Liver (tissue), 9 donors: ENCODE measurements around the gene EPSTI1. TPM values are rescaled to one million over a fixed set of nuclear protein-coding genes. Genes with fewer than 3 reads are reported as not detected.

Experiments used
- DNase-seq: peaks from one replicate; pipeline ENCODE4 v3.0.0-alpha.2; 2017; ENCODE audit warnings: low spot score
- H3K27ac ChIP-seq, 2 donors: one replicate each; pipeline ENCODE4 v1.7.0; 2013; ENCODE audit warnings: inconsistent platforms in 2 of 2, low read length in 2 of 2, control low read depth in 1 of 2, low read depth in 1 of 2, mild to moderate bottlenecking in 1 of 2
- H3K27me3 ChIP-seq, 4 donors: one replicate each; pipeline versions ENCODE4 v1.6.1 to v1.7.0; 2013; ENCODE audit warnings: low read length in 3 of 4, inconsistent platforms in 1 of 4, mild to moderate bottlenecking in 1 of 4, moderate library complexity in 1 of 4; ENCODE audit not compliant: control insufficient read depth in 4 of 4, insufficient read depth in 4 of 4
- H3K36me3 ChIP-seq, 4 donors: one replicate each; pipeline versions ENCODE4 v1.6.1 to v1.7.0; 2013; ENCODE audit warnings: low read length in 3 of 4, mild to moderate bottlenecking in 3 of 4, low read depth in 1 of 4, moderate library complexity in 1 of 4; ENCODE audit not compliant: control insufficient read depth in 4 of 4, insufficient read depth in 3 of 4
- H3K4me1 ChIP-seq, 4 donors: one replicate each; pipeline versions ENCODE4 v1.6.1 to v1.7.0; 2013; ENCODE audit warnings: low read length in 3 of 4, mild to moderate bottlenecking in 3 of 4, moderate library complexity in 1 of 4; ENCODE audit not compliant: control insufficient read depth in 4 of 4, insufficient read depth in 4 of 4
- H3K4me3 ChIP-seq, 3 donors: one replicate each; pipeline versions ENCODE4 v1.6.1 to v1.7.0; 2013; ENCODE audit warnings: low read length in 3 of 3, control low read depth in 1 of 3, low read depth in 1 of 3, mild to moderate bottlenecking in 1 of 3
- H3K9ac ChIP-seq, 2 donors: one replicate each; pipeline ENCODE4 v1.7.0; 2013; ENCODE audit warnings: low read length in 2 of 2, mild to moderate bottlenecking in 2 of 2, moderate library complexity in 2 of 2, control low read depth in 1 of 2, low read depth in 1 of 2
- H3K9me3 ChIP-seq, 4 donors: one replicate each; pipeline versions ENCODE4 v1.6.1 to v1.7.0; 2013; ENCODE audit warnings: low read length in 3 of 4; ENCODE audit not compliant: control insufficient read depth in 4 of 4
- FOXA1 ChIP-seq: IDR thresholded peaks from 2 replicates; pipeline ENCODE4 v1.6.1; 2016; ENCODE audit warnings: antibody characterized with exemption
- GABPA ChIP-seq, 2 donors: IDR thresholded peaks in 1 of 2; conservative IDR thresholded peaks in 1 of 2; 2 replicates each; pipeline ENCODE4 v1.6.1; 2016; ENCODE audit warnings: antibody characterized with exemption in 2 of 2, mild to moderate bottlenecking in 1 of 2, moderate library complexity in 1 of 2
- HNF4A ChIP-seq, 2 donors: conservative IDR thresholded peaks; 2 replicates each; pipeline ENCODE4 v1.6.1; 2016; ENCODE audit warnings: antibody characterized with exemption in 2 of 2, mild to moderate bottlenecking in 2 of 2
- HNF4G ChIP-seq: IDR thresholded peaks from 2 replicates; pipeline ENCODE4 v1.6.1; 2016; ENCODE audit warnings: antibody characterized with exemption
- JUND ChIP-seq, 2 donors: IDR thresholded peaks; 2 replicates each; pipeline ENCODE4 v1.6.1; 2016; ENCODE audit warnings: antibody characterized with exemption in 2 of 2
- MAX ChIP-seq: IDR thresholded peaks from 2 replicates; pipeline ENCODE4 v1.6.1; 2016; ENCODE audit warnings: antibody characterized with exemption
- NR2F2 ChIP-seq: IDR thresholded peaks from 2 replicates; pipeline ENCODE4 v1.6.1; 2016; ENCODE audit warnings: antibody characterized with exemption
- REST ChIP-seq: IDR thresholded peaks from 2 replicates; pipeline ENCODE4 v1.6.1; 2016; ENCODE audit warnings: antibody characterized with exemption, mild to moderate bottlenecking
- TAF1 ChIP-seq: conservative IDR thresholded peaks from 2 replicates; pipeline ENCODE4 v1.6.1; 2016; ENCODE audit warnings: antibody characterized with exemption, mild to moderate bottlenecking
- YY1 ChIP-seq: IDR thresholded peaks from 2 replicates; pipeline ENCODE4 v1.6.1; 2016; ENCODE audit warnings: antibody characterized with exemption, mild to moderate bottlenecking
- ZBTB33 ChIP-seq: IDR thresholded peaks from 2 replicates; pipeline ENCODE4 v1.6.1; 2016; ENCODE audit warnings: antibody characterized with exemption
- WGBS: extraction: QIAGEN DNeasy Blood & Tissue Kit; methylation state at CpG from one replicate; pipeline ENCODE4 v1.1.7; 2013; 5-methylcytosine and 5-hydroxymethylcytosine counted together
- polyA plus RNA-seq, 2 donors: library from polyadenylated mRNA; stranded (reverse) in 1 of 2; unstranded in 1 of 2; fragments of 200-250 nt in 1 of 2; fragments of >200 nt in 1 of 2; fragmentation: Nextera tagmentation in 1 of 2; extraction: Ambion mirVana in 1 of 2; gene quantifications; one replicate each; pipeline versions ENCODE4 v1.2.1 to v1.2.3, GENCODE V29; 2013 to 2015
- total RNA-seq, 2 donors: library from RNA; depleted of rRNA; stranded (reverse); fragments of >200 nt; gene quantifications; one replicate each; pipeline ENCODE4 v1.2.3, GENCODE V29; 2014
- donor health status: healthy.
- donor health status: healthy.
- donor health status: healthy.
- donor health status: healthy.
- donor health status: healthy.

The EPSTI1 gene
- total and polyA plus RNA-seq, 4 donors: 2.1 to 20.3 (median 4.2) TPM

- Histone ChIP-seq H3K36me3 (peaks cover 0 to 8% (median 4%) of the 10 kb centered on the region in 4 donors), H3K9ac (no peak overlapping the region), H3K27me3 (no peaks in the 10 kb centered on the region), H3K27ac (no peak overlapping the region), H3K4me3 (no peak overlapping the region), H3K4me1 (no peaks in the 10 kb centered on the region), H3K9me3 (no peaks in the 10 kb centered on the region)
- DNase-seq: no peak
- TF ChIP-seq JUND (IDR thresholded peaks at IDR 0.05) (no peak), TAF1 (no peak), FOXA1 (no peak), HNF4G (no peak), GABPA (IDR thresholded peaks at IDR 0.05 in 1 of 2, conservative IDR thresholded peaks at IDR 0.05 in 1 of 2) (no peak), MAX (no peak)
- WGBS: 99% methylated on average over 3 of the region's 3 CpGs
These were observed 96.3 kb downstream of the EPSTI1 start for GRCh38 chr13:42895776-42896175.

- H3K36me3 ChIP-seq: peaks cover 0 to 8% (median 3%) of the 10 kb centered on the region in 4 donors
- DNase-seq: no peak
- H3K27me3 ChIP-seq: no peaks in the 10 kb centered on the region
- no peak for TF ChIP-seq MAX
- no peak overlapping the region for H3K27ac ChIP-seq
- H3K9ac ChIP-seq: no peak overlapping the region
- 36% methylated on average over 4 of the region's 4 CpGs for WGBS
- H3K4me3 ChIP-seq: no peak overlapping the region
- no peaks in the 10 kb centered on the region for H3K9me3 ChIP-seq
- no peaks in the 10 kb centered on the region for H3K4me1 ChIP-seq
These were observed 97.2 kb downstream of the EPSTI1 start for GRCh38 chr13:42894765-42895243.

GRCh38 chr13:42893214-42893671, 98.8 kb downstream of the EPSTI1 start:
- no peak overlapping the region for H3K27ac ChIP-seq
- no peaks in the 10 kb centered on the region for H3K27me3 ChIP-seq
- DNase-seq: no peak
- no peaks in the 10 kb centered on the region for H3K9me3 ChIP-seq
- no peak overlapping the region for H3K9ac ChIP-seq
- TF ChIP-seq YY1 (no peak), REST (no peak), FOXA1 (no peak), ZBTB33 (no peak), MAX (no peak), JUND (IDR thresholded peaks at IDR 0.05) (no peak), HNF4A (conservative IDR thresholded peaks at IDR 0.05) (no peak), NR2F2 (no peak), GABPA (IDR thresholded peaks at IDR 0.05 in 1 of 2, conservative IDR thresholded peaks at IDR 0.05 in 1 of 2) (no peak)
- H3K36me3 ChIP-seq: peaks cover 0 to 11% (median 2%) of the 10 kb centered on the region in 4 donors
- 67% methylated on average over 1 of the region's 1 CpG for WGBS
- no peaks in the 10 kb centered on the region for H3K4me1 ChIP-seq
- no peak overlapping the region for H3K4me3 ChIP-seq
